Measurements from ENCODE around the gene FAF1. TPM values are rescaled to one million over a fixed set of nuclear protein-coding genes. Genes with fewer than 3 reads are reported as not detected.

Gene FAF1
- total and polyA plus RNA-seq, 2 of the 8 experiments (the other 6 are each of a cell fraction or from before 2014, with no cell fraction given), result 10.8 to 65.9 TPM

DNA sequence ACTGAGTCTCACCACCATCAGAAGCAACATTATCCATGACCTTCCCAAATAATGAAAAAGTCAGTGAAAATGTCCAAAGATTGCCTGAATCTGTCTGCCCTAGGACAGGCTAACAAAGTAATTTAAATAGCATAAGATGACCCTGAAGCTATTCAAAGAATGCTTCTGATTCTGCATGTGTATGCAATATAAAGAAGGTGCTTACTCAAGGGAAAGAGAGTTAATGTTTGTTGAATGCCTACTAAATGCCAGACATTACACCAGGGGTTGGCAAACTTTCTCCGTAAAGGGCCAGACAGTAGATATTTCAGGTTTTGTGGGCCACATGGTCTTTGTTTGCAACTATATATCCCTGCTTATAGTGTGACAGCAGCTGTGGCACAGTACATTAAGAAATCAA lies 314.9 kb downstream of the FAF1 start:
- no peaks in the 10 kb centered on the region for H3K9me3 ChIP-seq (ENCODE audit: insufficient read depth in 2 of 2, low read depth in 1 of 2, low read length in 1 of 2)
- H2AFZ ChIP-seq (ENCODE audit: low read length), result no peak overlapping the region
- FAIRE-seq (no peak), DNase-seq (ENCODE audit: low read depth in 1 of 2, low spot score in 2 of 2) (no peak)
- no peak overlapping the region for H3K27ac ChIP-seq (ENCODE audit: low read depth, low read length)
- H3K18ac ChIP-seq (ENCODE audit: extremely low read depth, low read length), result no peak overlapping the region
- H3K4me3 ChIP-seq (ENCODE audit: extremely low read depth in 1 of 4, insufficient read depth in 2 of 4, low read depth in 3 of 4, low read length in 4 of 4), result no peak overlapping the region
- no peak overlapping the region for H4K5ac ChIP-seq (ENCODE audit: insufficient read length, low read depth, low read length)
- H3K79me1 ChIP-seq (ENCODE audit: low read depth, low read length), result no peaks in the 10 kb centered on the region
- H2BK12ac ChIP-seq (ENCODE audit: low read depth, low read length), result no peak overlapping the region; the same call in 1 of the 2 replicates
- no peak overlapping the region for H3K56ac ChIP-seq (replicated peaks; ENCODE audit: insufficient read length, low read depth, low read length)
- no peak overlapping the region for H3K14ac ChIP-seq (ENCODE audit: insufficient read length)
- H3K4ac ChIP-seq (replicated peaks; ENCODE audit: insufficient read length, low read depth, low read length), result no peak overlapping the region
- no peaks in the 10 kb centered on the region for H3K36me3 ChIP-seq (ENCODE audit: control insufficient read depth in 2 of 4, insufficient read depth in 4 of 4, low read length in 3 of 4)
- no peaks in the 10 kb centered on the region for H3K4me1 ChIP-seq (replicated peaks in 1 of 4; ENCODE audit: control insufficient read depth in 3 of 4, insufficient read depth in 4 of 4, low read length in 3 of 4)
- H4K91ac ChIP-seq (replicated peaks; ENCODE audit: insufficient read length, low read length), result no peak overlapping the region
- no peak overlapping the region for H2BK20ac ChIP-seq (ENCODE audit: low read length)
- no peak overlapping the region; the same call in 1 of the 2 replicates for H2AK5ac ChIP-seq (ENCODE audit: low read depth, low read length)
- no peaks in the 10 kb centered on the region for H3K27me3 ChIP-seq (replicated peaks in 1 of 4; ENCODE audit: control insufficient read depth in 3 of 4, extremely low read depth in 1 of 4, insufficient read depth in 3 of 4, low read length in 3 of 4)
- H3K23me2 ChIP-seq (ENCODE audit: low read depth, low read length), result no peaks in the 10 kb centered on the region
- 0 out of 4 replicates have a peak overlapping the region, but pooled peaks of 1 of the 2 experiments have one; percentile 8 for H3K4me2 ChIP-seq (ENCODE audit: insufficient read depth in 1 of 2, low read depth in 2 of 2, low read length in 2 of 2)
- POLR2A ChIA-PET (ENCODE audit: partially characterized antibody), result no interaction called here
- TF ChIP-seq POLR2AphosphoS5 (IDR thresholded peaks at IDR 0.05; ENCODE audit: low read depth, low read length) (no peak), PHF8 (conservative IDR thresholded peaks at IDR 0.05; ENCODE audit: low read depth, low read length) (no peak), TEAD4 (IDR thresholded peaks at IDR 0.05; ENCODE audit: low read depth, low read length) (peak; percentile 37; the same call in 1 of the 2 replicates), RAD21 (IDR thresholded peaks at IDR 0.05 in 1 of 2, conservative IDR thresholded peaks at IDR 0.05 in 1 of 2; ENCODE audit: low read depth in 2 of 2, low read length in 2 of 2) (no peak), CHD2 (IDR thresholded peaks at IDR 0.05; ENCODE audit: low read length) (no peak), CTBP2 (IDR thresholded peaks at IDR 0.05; ENCODE audit: borderline replicate concordance, insufficient read depth, insufficient read length, low read length) (no peak)
- TF ChIP-seq, protein P1, sequence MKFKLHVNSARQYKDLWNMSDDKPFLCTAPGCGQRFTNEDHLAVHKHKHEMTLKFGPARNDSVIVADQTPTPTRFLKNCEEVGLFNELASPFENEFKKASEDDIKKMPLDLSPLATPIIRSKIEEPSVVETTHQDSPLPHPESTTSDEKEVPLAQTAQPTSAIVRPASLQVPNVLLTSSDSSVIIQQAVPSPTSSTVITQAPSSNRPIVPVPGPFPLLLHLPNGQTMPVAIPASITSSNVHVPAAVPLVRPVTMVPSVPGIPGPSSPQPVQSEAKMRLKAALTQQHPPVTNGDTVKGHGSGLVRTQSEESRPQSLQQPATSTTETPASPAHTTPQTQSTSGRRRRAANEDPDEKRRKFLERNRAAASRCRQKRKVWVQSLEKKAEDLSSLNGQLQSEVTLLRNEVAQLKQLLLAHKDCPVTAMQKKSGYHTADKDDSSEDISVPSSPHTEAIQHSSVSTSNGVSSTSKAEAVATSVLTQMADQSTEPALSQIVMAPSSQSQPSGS (IDR thresholded peaks at IDR 0.05; ENCODE audit: low read length), result no peak
- TF ChIP-seq, protein P2, sequence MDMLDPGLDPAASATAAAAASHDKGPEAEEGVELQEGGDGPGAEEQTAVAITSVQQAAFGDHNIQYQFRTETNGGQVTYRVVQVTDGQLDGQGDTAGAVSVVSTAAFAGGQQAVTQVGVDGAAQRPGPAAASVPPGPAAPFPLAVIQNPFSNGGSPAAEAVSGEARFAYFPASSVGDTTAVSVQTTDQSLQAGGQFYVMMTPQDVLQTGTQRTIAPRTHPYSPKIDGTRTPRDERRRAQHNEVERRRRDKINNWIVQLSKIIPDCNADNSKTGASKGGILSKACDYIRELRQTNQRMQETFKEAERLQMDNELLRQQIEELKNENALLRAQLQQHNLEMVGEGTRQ (IDR thresholded peaks at IDR 0.05; ENCODE audit: low read length), result no peak
- no peak overlapping the region for H4K8ac ChIP-seq (ENCODE audit: extremely low read depth, insufficient read depth, low read length)
- H3K23ac ChIP-seq (ENCODE audit: insufficient read length), result no peak overlapping the region
- no peak overlapping the region for H2BK15ac ChIP-seq (ENCODE audit: low read length)
- no peak overlapping the region for H3K9ac ChIP-seq (replicated peaks in 1 of 4; ENCODE audit: extremely low read depth in 1 of 4, low read depth in 3 of 4, low read length in 3 of 4)
- no peaks in the 10 kb centered on the region for H4K20me1 ChIP-seq (replicated peaks in 1 of 2; ENCODE audit: control insufficient read depth in 1 of 2, insufficient read depth in 2 of 2, low read length in 2 of 2)
- 70% methylated on average over 1 of the region's 1 CpG; no CpG with 5 or more reads in 1 of the 2 experiments for WGBS, 2 experiments (ENCODE audit: extremely low coverage in 1 of 2, insufficient coverage in 1 of 2, insufficient read length in 1 of 2, insufficient replicate concordance in 2 of 2, low coverage in 1 of 2, low lambda C conversion rate in 2 of 2, missing lambda C conversion rate in 1 of 2)
- no peaks in the 10 kb centered on the region for H3K79me2 ChIP-seq (ENCODE audit: control insufficient read depth in 1 of 2, insufficient read depth in 2 of 2, low read length in 2 of 2)
- CTCF ChIA-PET (ENCODE audit: partially characterized antibody), result interaction anchor here (4.1 kb wide), 1 partner anchor 24 kb away, joined by 18 read pairs; no protein-coding TSS in a partner anchor
- H2BK120ac ChIP-seq (replicated peaks; ENCODE audit: low read depth, low read length), result no peak overlapping the region
- H2BK5ac ChIP-seq (ENCODE audit: low read depth, low read length), result peak overlapping the region; percentile 48; the same call in 1 of the 2 replicates

Data from H1 (cell line).